Upper lobe of right lung (tissue), 1 donor: ENCODE measurements around the gene KMT2D. TPM values are rescaled to one million over a fixed set of nuclear protein-coding genes. Genes with fewer than 3 reads are reported as not detected.

Experiments used
- ATAC-seq: fragments of 200-7000 bp; cut with Tn5 transposase; one replicate; pipeline ENCODE4 v1.9.1; 2020; ENCODE audit warnings: mild to moderate bottlenecking, moderate library complexity
- DNase-seq: peaks from one replicate; pipeline ENCODE4 v3.0.0-alpha.2; 2020
- H3K27ac ChIP-seq: fragments of 200-600 bp; one replicate; pipeline ENCODE4 v1.8.0; 2022
- H3K27me3 ChIP-seq: fragments of 200-600 bp; one replicate; pipeline ENCODE4 v1.8.0; 2022; ENCODE audit warnings: mild to moderate bottlenecking
- H3K36me3 ChIP-seq: fragments of 200-600 bp; one replicate; pipeline ENCODE4 v1.8.0; 2022
- H3K4me1 ChIP-seq: fragments of 200-600 bp; one replicate; pipeline ENCODE4 v1.8.0; 2022
- H3K4me3 ChIP-seq: fragments of 200-600 bp; one replicate; pipeline ENCODE4 v1.8.0; 2022; ENCODE audit warnings: mild to moderate bottlenecking
- H3K9me3 ChIP-seq: fragments of 200-600 bp; one replicate; pipeline ENCODE4 v1.8.0; 2022
- CTCF ChIP-seq: fragments of 200-600 bp; IDR thresholded peaks from one replicate; pipeline ENCODE4 v1.8.0; 2022; ENCODE audit warnings: antibody characterized with exemption
- intact Hi-C: fragments of 100-400 bp; cut with DNase I; formaldehyde crosslinking; loops from one replicate; pipeline ENCODE4 v1.11.0; 2022
- total RNA-seq: library from RNA; stranded (reverse); fragmentation: NEBNext Ultra II Directional; extraction: Animal tissue kit (Norgen Biotek cat#: 25700); gene quantifications from one replicate; pipeline ENCODE4 v1.2.1, GENCODE V29; 2021
- donor health status: DM: no; HTN: yes; CAD: no; lungs with severe emphysema.

Gene KMT2D
- total RNA-seq, 1 donor from 2014 or later = 102 TPM

GRCh38 chr12:49054096-49054495 lies 6.5 kb downstream of the KMT2D start:
- no peak for TF ChIP-seq CTCF
- Histone ChIP-seq H3K27me3 (no peaks in the 10 kb centered on the region), H3K27ac (no peak overlapping the region), H3K4me3 (no peak overlapping the region), H3K36me3 (peaks cover 58% of the 10 kb centered on the region), H3K4me1 (peaks cover 38% of the 10 kb centered on the region), H3K9me3 (no peaks in the 10 kb centered on the region)
- DNase-seq = no peak
- no peak for ATAC-seq
- intact Hi-C loops = no loop called here

- Histone ChIP-seq H3K9me3 (no peaks in the 10 kb centered on the region), H3K36me3 (peaks cover 73% of the 10 kb centered on the region), H3K4me1 (peaks cover 27% of the 10 kb centered on the region), H3K27ac (no peak overlapping the region), H3K4me3 (no peak overlapping the region), H3K27me3 (no peaks in the 10 kb centered on the region)
- intact Hi-C loops = no loop called here
- no peak for TF ChIP-seq CTCF
- ATAC-seq (no peak), DNase-seq (no peak)
These were observed 8.0 kb downstream of the KMT2D start for GRCh38 chr12:49052451-49053208.

- Histone ChIP-seq H3K9me3 (no peaks in the 10 kb centered on the region), H3K4me3 (no peak overlapping the region), H3K27ac (no peak overlapping the region), H3K36me3 (peaks cover 80% of the 10 kb centered on the region), H3K27me3 (no peaks in the 10 kb centered on the region), H3K4me1 (peaks cover 20% of the 10 kb centered on the region)
- TF ChIP-seq CTCF = no peak
- ATAC-seq (no peak), DNase-seq (no peak)
- intact Hi-C loops = no loop called here
These were observed 8.7 kb downstream of the KMT2D start for GRCh38 chr12:49051777-49052438.

GRCh38 chr12:49051373-49051764 lies 9.2 kb downstream of the KMT2D start:
- H3K4me3 ChIP-seq = no peak overlapping the region
- H3K4me1 ChIP-seq = peaks cover 15% of the 10 kb centered on the region
- no peak for DNase-seq
- TF ChIP-seq CTCF = no peak
- ATAC-seq = no peak
- intact Hi-C loops = no loop called here
- H3K36me3 ChIP-seq = peaks cover 86% of the 10 kb centered on the region
- H3K27ac ChIP-seq = no peak overlapping the region
- H3K27me3 ChIP-seq = no peaks in the 10 kb centered on the region
- H3K9me3 ChIP-seq = no peaks in the 10 kb centered on the region

GRCh38 chr12:49050507-49051372 lies 9.9 kb downstream of the KMT2D start:
- DNase-seq (no peak), ATAC-seq (no peak)
- TF ChIP-seq CTCF = no peak
- H3K9me3 ChIP-seq = no peaks in the 10 kb centered on the region
- intact Hi-C loops = no loop called here
- H3K27ac ChIP-seq = no peak overlapping the region
- no peak overlapping the region for H3K4me3 ChIP-seq
- H3K36me3 ChIP-seq = peaks cover 92% of the 10 kb centered on the region
- H3K4me1 ChIP-seq = peaks cover 8% of the 10 kb centered on the region
- H3K27me3 ChIP-seq = no peaks in the 10 kb centered on the region
